GM23338 (cell line): ENCODE measurements around the gene DDX50. TPM values are rescaled to one million over a fixed set of nuclear protein-coding genes. Genes with fewer than 3 reads are reported as not detected.

Experiments used
- ATAC-seq: fragments of 200-7000 bp; cut with Tn5 transposase; 3 replicates; pipeline ENCODE4 v1.9.1; 2020
- DNase-seq: peaks from one replicate; pipeline ENCODE4 v3.0.0-alpha.2; 2015; ENCODE audit warnings: low spot score
- H2AFZ ChIP-seq: fragments of 200-600 bp; sonication (generic); 2 replicates; pipeline ENCODE4 v1.8.0; 2016; ENCODE audit warnings: antibody characterized with exemption, mild to moderate bottlenecking, moderate library complexity
- H3F3A ChIP-seq: fragments of 200-600 bp; sonication (generic); replicated peaks from 2 replicates; pipeline ENCODE4 v1.8.0; 2017; ENCODE audit warnings: antibody characterized with exemption, mixed run types, low read depth
- H3K27ac ChIP-seq: fragments of 200-600 bp; sonication (generic); 2 replicates; pipeline ENCODE4 v1.6.1; 2016; ENCODE audit warnings: low read depth
- H3K27me3 ChIP-seq: fragments of 200-600 bp; sonication (generic); 2 replicates; pipeline ENCODE4 v1.8.0; 2016; ENCODE audit warnings: mild to moderate bottlenecking, mixed run types, moderate library complexity; ENCODE audit not compliant: insufficient read depth
- H3K36me3 ChIP-seq: fragments of 200-600 bp; sonication (generic); 2 replicates; pipeline ENCODE4 v1.8.0; 2016; ENCODE audit warnings: mild to moderate bottlenecking; ENCODE audit not compliant: insufficient read depth
- H3K4me1 ChIP-seq: fragments of 200-600 bp; sonication (generic); 2 replicates; pipeline ENCODE4 v1.8.0; 2016; ENCODE audit warnings: mild to moderate bottlenecking, moderate library complexity; ENCODE audit not compliant: insufficient read depth
- H3K4me2 ChIP-seq: fragments of 200-600 bp; sonication (generic); 2 replicates; pipeline ENCODE4 v1.7.1; 2017; ENCODE audit warnings: mixed run types
- H3K4me3 ChIP-seq: fragments of 200-600 bp; sonication (generic); 2 replicates; pipeline ENCODE4 v1.6.1; 2016; ENCODE audit warnings: mixed run types
- H3K79me2 ChIP-seq: fragments of 200-600 bp; sonication (generic); replicated peaks from 2 replicates; pipeline ENCODE4 v1.8.0; 2017; ENCODE audit warnings: mild to moderate bottlenecking; ENCODE audit not compliant: insufficient read depth
- H3K9me2 ChIP-seq: fragments of 200-600 bp; sonication (generic); 2 replicates; pipeline ENCODE4 v1.8.0; 2017; ENCODE audit not compliant: insufficient read depth
- H4K20me1 ChIP-seq: fragments of 200-600 bp; sonication (generic); replicated peaks from 2 replicates; pipeline ENCODE4 v1.8.0; 2017; ENCODE audit warnings: mild to moderate bottlenecking; ENCODE audit not compliant: insufficient read depth
- H3K27ac Mint-ChIP-seq: 2 replicates; pipeline ENCODE4 v1.8.0; 2020; ENCODE audit warnings: inconsistent platforms, mild to moderate bottlenecking, moderate library complexity, mixed read lengths
- H3K27me3 Mint-ChIP-seq: 3 replicates; pipeline ENCODE4 v1.8.0; 2022; ENCODE audit warnings: low read depth, mild to moderate bottlenecking, moderate library complexity, mixed read lengths, inconsistent platforms; ENCODE audit not compliant: insufficient read depth, poor library complexity
- H3K36me3 Mint-ChIP-seq: 3 replicates; pipeline ENCODE4 v1.8.0; 2021; ENCODE audit warnings: low read depth, mild to moderate bottlenecking, inconsistent platforms, moderate library complexity, mixed read lengths
- H3K4me1 Mint-ChIP-seq: 3 replicates; pipeline ENCODE4 v1.8.0; 2020; ENCODE audit warnings: mild to moderate bottlenecking, inconsistent platforms, mixed read lengths
- H3K4me3 Mint-ChIP-seq: 3 replicates; pipeline ENCODE4 v1.8.0; 2021; ENCODE audit warnings: moderate library complexity, mild to moderate bottlenecking, inconsistent platforms, mixed read lengths
- H3K9me3 Mint-ChIP-seq: 3 replicates; pipeline ENCODE4 v1.8.0; 2020; ENCODE audit warnings: moderate library complexity, mild to moderate bottlenecking, inconsistent platforms, mixed read lengths
- CREB1 ChIP-seq: fragments of 250-450 bp; sonication (Bioruptor Pico); IDR thresholded peaks from 2 replicates; pipeline ENCODE4 v1.5.0; 2020; ENCODE audit warnings: low read depth, mild to moderate bottlenecking, moderate library complexity
- CTCF ChIP-seq, 2 experiments: fragments of 200-600 bp in 1 of 2; sonication (generic) in 1 of 2; conservative IDR thresholded peaks; 2 replicates each; pipeline versions ENCODE4 v1.5.1 to v1.6.1; 2016 to 2017; ENCODE audit warnings: antibody characterized with exemption in 2 of 2, low read depth in 2 of 2, mild to moderate bottlenecking in 2 of 2, moderate library complexity in 1 of 2
- ETS1 ChIP-seq: IDR thresholded peaks from 2 replicates; pipeline ENCODE4 v1.6.1; 2016; ENCODE audit warnings: antibody characterized with exemption
- EZH2 ChIP-seq: fragments of 200-600 bp; sonication (generic); IDR thresholded peaks from one replicate; pipeline ENCODE4 v1.8.0; 2017; ENCODE audit warnings: antibody characterized with exemption, mild to moderate bottlenecking, low read depth; ENCODE audit not compliant: unreplicated experiment
- EZH2phosphoT487 ChIP-seq: fragments of 200-600 bp; sonication (generic); IDR thresholded peaks from one replicate; pipeline ENCODE4 v1.8.1; 2018; ENCODE audit warnings: antibody characterized with exemption; ENCODE audit not compliant: unreplicated experiment
- JUNB ChIP-seq: IDR thresholded peaks from one replicate; pipeline ENCODE4 v1.6.1; 2016; ENCODE audit warnings: antibody characterized with exemption; ENCODE audit not compliant: unreplicated experiment
- NANOG ChIP-seq: IDR thresholded peaks from 2 replicates; pipeline ENCODE4 v1.6.1; 2016; ENCODE audit warnings: antibody characterized with exemption, borderline replicate concordance
- POLR2AphosphoS5 ChIP-seq: IDR thresholded peaks from 2 replicates; pipeline ENCODE4 v1.6.1; 2016; ENCODE audit warnings: antibody characterized with exemption, low read depth
- REST ChIP-seq: IDR thresholded peaks from one replicate; pipeline ENCODE4 v1.6.1; 2018; ENCODE audit warnings: antibody characterized with exemption; ENCODE audit not compliant: unreplicated experiment
- STAT1 ChIP-seq: IDR thresholded peaks from one replicate; pipeline ENCODE4 v1.6.1; 2016; ENCODE audit warnings: antibody characterized with exemption; ENCODE audit not compliant: unreplicated experiment
- ZNF114 ChIP-seq: fragments of 250-450 bp; sonication (Bioruptor Pico); IDR thresholded peaks from 2 replicates; pipeline ENCODE4 v1.5.0; 2020; ENCODE audit warnings: mild to moderate bottlenecking, moderate library complexity
- ZNF331 ChIP-seq: fragments of 250-450 bp; sonication (Bioruptor Pico); IDR thresholded peaks from 2 replicates; pipeline ENCODE4 v1.5.0; 2020; ENCODE audit warnings: low read depth, mild to moderate bottlenecking, moderate library complexity
- ZNF462 ChIP-seq: fragments of 250-450 bp; sonication (Bioruptor Pico); IDR thresholded peaks from 2 replicates; pipeline ENCODE4 v1.5.0; 2020; ENCODE audit warnings: mild to moderate bottlenecking, moderate library complexity
- polyA plus RNA-seq: library from polyadenylated mRNA; unstranded; fragments of >200 nt; fragmentation: Nextera tagmentation; extraction: Ambion mirVana; gene quantifications from 2 replicates; pipeline ENCODE4 v1.2.1, GENCODE V29; 2016
- total RNA-seq: library from RNA; depleted of rRNA; stranded (reverse); fragments of >200 nt; shearing (Covaris generic); gene quantifications from 2 replicates; pipeline ENCODE4 v1.2.3, GENCODE V29; 2014

DDX50 gene
- total and polyA plus RNA-seq, 2 experiments from 2014 or later: 37.2 TPM

- Histone ChIP-seq H3K79me2 (peaks cover 7% of the 10 kb centered on the region; the same call in 1 of the 2 replicates), H3K36me3 (peaks cover 7% of the 10 kb centered on the region; the same call in 1 of the 2 replicates), H3K27ac (no peak overlapping the region), H2AFZ (no peak overlapping the region), H3K9me2 (no peaks in the 10 kb centered on the region), H3F3A (0 out of 2 replicates have a peak, but pooled peaks cover 4% of the 10 kb centered on the region), H4K20me1 (peaks cover 4% of the 10 kb centered on the region; the same call in 1 of the 2 replicates), H3K27me3 (no peaks in the 10 kb centered on the region), H3K4me2 (no peak overlapping the region), H3K4me3 (no peak overlapping the region), H3K4me1 (no peaks in the 10 kb centered on the region)
- no peaks in the 10 kb centered on the region for H3K9me3 Mint-ChIP-seq
- DNase-seq (no peak), ATAC-seq (no peak)
- H3K4me1 Mint-ChIP-seq: no peaks in the 10 kb centered on the region
- H3K27me3 Mint-ChIP-seq: peaks cover 8% of the 10 kb centered on the region
- TF ChIP-seq ZNF462 (CRISPR knock-in tag) (no peak), JUNB (no peak), NANOG (no peak), POLR2AphosphoS5 (no peak), ZNF331 (CRISPR knock-in tag) (no peak), ZNF114 (no peak), CREB1 (no peak), REST (no peak), EZH2 (no peak), EZH2phosphoT487 (no peak), STAT1 (no peak), CTCF (conservative IDR thresholded peaks at IDR 0.05; ENCODE audit: low read depth in 2 of 2) (no peak), ETS1 (no peak)
- H3K27ac Mint-ChIP-seq: no peak overlapping the region
- peaks cover 28% of the 10 kb centered on the region for H3K36me3 Mint-ChIP-seq
- H3K4me3 Mint-ChIP-seq: no peak overlapping the region
These were observed 23.5 kb downstream of the DDX50 start for GRCh38 chr10:68924593-68924992.
